ENCODE data around the gene NTRK1. TPM values are rescaled to one million over a fixed set of nuclear protein-coding genes. Genes with fewer than 3 reads are reported as not detected.

NTRK1 gene
- total and polyA plus RNA-seq, 2 of the 13 experiments (the other 11 are each of a cell fraction or from before 2014, with no cell fraction given), result not detected

- TF ChIP-seq ZNF407 (CRISPR knock-in tag; IDR thresholded peaks at IDR 0.05; ENCODE audit: not compliant biosample characterization) (peak; percentile 86), THAP11 (CRISPR knock-in tag; IDR thresholded peaks at IDR 0.05) (peak; percentile 63; the same call in 1 of the 2 replicates), ZNF343 (CRISPR knock-in tag; IDR thresholded peaks at IDR 0.05) (peak; percentile 89; the same call in 1 of the 2 replicates), ZNF224 (CRISPR knock-in tag; IDR thresholded peaks at IDR 0.05) (peak; percentile 67; the same call in 1 of the 2 replicates), HMG20B (CRISPR knock-in tag; conservative IDR thresholded peaks at IDR 0.05) (no peak), GATAD1 (CRISPR knock-in tag; IDR thresholded peaks at IDR 0.05) (peak; percentile 53), ZKSCAN8 (CRISPR knock-in tag; IDR thresholded peaks at IDR 0.05; ENCODE audit: borderline replicate concordance) (no peak), FOXO4 (CRISPR knock-in tag; conservative IDR thresholded peaks at IDR 0.05) (no peak; the same call in 1 of the 2 replicates), ZEB1 (IDR thresholded peaks at IDR 0.05; ENCODE audit: insufficient replicate concordance, low read depth) (no peak), HIVEP1 (CRISPR knock-in tag; IDR thresholded peaks at IDR 0.05) (peak; percentile 47; the same call in 1 of the 2 replicates), ZNF10 (CRISPR knock-in tag; IDR thresholded peaks at IDR 0.05; ENCODE audit: borderline replicate concordance, low read depth) (no peak), RFXANK (CRISPR knock-in tag; IDR thresholded peaks at IDR 0.05) (no peak), NR0B2 (CRISPR knock-in tag; IDR thresholded peaks at IDR 0.05) (peak; percentile 91), MZF1 (CRISPR knock-in tag; IDR thresholded peaks at IDR 0.05; ENCODE audit: borderline replicate concordance) (no peak), TCF7 (IDR thresholded peaks at IDR 0.05; ENCODE audit: low read depth) (no peak), DMTF1 (CRISPR knock-in tag; IDR thresholded peaks at IDR 0.05) (no peak)
Measured at GRCh38 chr1:156813750-156814570, 46.7 kb upstream of the NTRK1 start (continued).

Data from HepG2 (cell line).